ENCODE measurements around the gene EXOC4.

Gene EXOC4

DNA sequence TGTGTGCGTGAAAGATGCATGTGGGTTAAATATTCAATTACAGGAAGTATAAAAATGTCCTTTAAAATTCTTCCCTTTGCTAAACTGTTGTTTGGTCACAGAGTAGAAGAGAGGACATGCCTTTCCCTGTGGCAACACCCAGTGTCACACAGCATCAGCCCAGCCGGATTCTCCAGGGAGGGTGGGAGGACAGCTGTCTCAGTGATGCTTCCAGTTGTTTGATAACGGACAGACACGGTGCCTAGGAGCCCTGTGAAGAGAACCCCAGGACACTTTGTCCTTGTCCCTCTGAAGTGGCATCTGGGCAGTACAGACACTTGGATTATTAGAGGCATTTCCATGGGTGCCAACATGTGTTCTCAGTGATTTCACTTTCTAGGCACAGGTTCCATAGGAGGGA, 567.7 kb downstream of the EXOC4 start:
- no peak for DNase-seq (ENCODE audit: low read depth in 2 of 3, low spot score in 2 of 3)

DNA sequence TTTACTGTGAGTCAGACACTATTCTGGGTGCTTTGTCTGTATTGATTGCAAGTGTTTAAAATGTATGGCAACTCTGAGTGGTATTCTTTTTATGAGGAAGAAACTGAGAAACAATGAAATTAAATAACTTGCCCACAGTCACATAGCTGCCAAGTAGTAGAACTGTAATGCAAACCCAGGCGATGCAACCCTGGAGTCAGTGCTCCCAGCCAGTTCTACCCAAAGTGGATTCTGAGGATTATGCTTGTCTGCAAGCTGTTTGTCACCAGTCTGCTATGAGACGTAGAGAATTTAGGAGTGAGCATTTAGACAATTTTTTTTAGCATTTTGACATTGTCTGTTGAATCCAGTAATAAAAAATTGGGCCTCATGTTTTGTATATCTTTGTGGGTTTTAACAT, 568.3 kb downstream of the EXOC4 start:
- no peak for DNase-seq (ENCODE audit: low read depth in 2 of 3, low spot score in 2 of 3)

DNA sequence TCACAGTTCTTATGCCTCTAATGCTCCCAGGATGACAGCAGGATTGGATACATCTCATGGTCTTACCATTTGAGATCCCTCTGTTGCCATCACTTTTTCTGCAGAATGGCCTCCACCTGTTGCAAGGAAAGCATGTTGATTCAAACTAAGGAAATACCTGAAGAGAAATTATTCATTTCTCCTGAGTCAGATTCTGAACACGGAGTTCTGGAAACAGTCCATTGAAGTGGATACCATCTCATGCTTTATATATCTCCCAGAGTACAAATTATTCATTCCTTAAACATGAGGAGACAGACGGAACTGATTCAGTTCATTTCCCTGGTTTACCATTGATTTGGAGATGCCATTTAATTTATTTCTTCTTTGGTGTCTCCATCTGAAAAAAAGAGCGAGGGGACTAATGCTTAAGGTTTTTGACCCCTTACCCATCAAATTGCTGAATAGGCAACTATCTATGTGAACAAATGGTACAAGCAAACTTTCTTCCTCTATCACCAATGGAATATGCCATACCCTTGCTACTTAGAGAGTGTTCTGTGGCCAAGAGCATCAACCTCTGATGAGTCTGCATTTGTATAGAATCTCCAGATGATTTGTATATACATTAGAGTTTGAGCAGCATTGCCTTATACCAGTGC, 569.2 kb downstream of the EXOC4 start:
- DNase-seq (ENCODE audit: low read depth in 2 of 3, low spot score in 2 of 3) = no peak

DNA sequence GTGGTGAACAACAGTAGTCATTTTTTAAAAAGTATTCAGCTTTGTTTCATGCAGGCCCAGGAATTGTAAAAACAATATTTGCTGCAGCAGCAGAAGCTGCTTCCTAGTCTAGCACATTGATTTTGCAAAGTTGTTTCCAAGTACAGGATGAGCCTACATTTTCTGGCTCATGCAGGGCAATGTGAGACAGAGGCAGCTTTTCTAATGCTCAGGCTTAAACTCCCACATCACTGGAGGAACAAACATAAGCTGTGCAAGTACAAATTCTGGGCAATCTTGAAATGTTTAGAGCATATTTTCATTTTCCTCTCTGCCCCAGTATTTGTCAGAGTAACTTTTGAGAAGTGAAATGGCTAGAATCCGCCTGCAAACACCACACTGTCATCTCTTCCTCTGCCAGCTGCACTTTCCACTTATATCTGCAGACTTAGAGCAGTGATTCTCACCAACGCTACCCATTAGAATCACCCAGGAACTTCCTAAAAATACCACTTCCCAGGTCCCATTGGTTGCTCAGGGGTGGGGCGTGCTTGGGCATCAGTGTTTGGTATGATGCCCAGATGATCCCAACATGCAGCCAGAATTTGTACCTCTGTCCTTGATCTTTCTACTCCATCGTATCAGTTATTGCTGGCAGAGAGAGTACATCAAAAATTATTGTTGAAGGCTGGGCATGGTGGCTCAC, 570.1 kb downstream of the EXOC4 start:
- no peak for DNase-seq (ENCODE audit: low read depth in 2 of 3, low spot score in 2 of 3)

DNA sequence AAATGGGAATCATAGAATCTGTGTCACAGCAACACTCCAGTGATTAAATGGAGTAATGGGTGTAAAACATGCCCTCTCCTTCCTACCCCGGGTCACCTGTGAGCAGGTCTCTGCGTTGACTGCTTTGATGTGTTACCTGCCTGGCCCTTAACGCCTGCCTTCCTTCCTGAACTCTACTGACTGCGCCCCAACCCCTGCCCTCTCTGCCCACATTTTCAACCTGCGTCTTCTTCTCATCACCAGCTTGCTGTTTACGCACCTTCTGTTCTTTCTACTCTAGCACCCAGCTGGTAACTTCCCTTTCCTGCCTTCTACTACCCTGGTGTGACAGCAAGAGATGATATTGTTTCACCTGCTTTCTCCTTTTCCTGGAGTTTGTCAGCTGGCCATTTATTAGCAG, 571.3 kb downstream of the EXOC4 start:
- no peak for DNase-seq (ENCODE audit: low read depth in 2 of 3, low spot score in 2 of 3)

DNA sequence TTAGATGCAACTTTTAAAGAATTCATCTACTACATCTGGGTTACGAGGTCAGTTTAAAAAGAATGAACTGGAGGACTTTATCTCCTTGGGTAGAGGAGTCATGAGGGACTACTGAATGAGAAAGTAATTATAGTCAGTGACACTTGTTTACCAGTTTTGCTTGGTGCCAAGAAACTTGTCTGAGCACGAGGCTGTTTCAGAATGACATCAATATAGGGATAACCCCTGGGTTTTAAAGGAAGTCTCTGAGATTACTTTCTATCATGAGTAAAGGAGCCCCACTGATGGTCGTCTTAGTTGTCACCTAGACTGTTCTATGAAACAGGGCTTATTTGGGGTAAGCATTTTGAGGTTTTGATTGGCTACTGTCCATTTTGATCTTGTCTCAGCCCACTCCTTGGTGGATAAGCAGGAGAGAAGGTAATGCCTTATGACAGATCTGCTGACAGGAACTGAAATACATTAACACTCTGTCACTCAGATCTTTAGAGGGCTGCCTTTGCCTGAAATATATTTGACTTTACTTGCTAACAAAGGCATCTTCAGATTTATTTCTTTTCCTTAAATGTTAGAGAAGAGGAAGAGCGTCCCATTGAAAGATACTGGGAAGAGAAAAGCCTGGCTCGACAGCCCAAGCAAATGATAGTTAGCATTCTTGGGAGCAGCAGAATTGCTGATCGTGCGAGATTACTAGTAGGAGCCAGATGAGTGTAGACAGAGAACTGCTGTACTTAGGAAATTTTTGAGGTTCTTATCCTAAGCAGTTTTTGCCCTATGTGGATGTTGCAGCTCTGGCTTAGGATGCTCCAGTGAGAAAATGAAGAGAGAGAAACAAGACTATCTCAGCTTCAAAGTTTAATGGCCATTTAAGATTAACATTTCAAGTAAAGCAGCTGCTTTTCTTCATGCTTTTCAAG, 575.1 kb downstream of the EXOC4 start:
- no peak for DNase-seq (ENCODE audit: low read depth in 2 of 3, low spot score in 2 of 3)

DNA sequence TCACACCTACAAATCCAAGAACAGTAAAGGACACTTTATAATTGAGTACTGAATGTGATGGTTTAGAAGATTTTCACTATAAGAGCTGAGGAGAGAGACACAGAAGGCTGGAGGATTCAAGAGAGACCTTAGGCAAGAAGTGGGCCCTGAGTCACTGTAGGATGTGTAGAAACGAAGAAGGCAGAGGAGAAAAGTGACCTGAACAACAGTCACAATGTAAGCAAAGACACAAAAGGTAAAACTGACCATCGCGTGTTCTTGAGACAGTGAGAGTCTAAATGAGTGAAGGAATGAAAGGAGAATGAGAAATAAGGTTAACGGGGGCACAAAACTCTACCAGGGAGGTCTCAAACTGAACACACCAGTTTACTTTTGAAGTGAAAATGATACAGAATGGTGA, 576.0 kb downstream of the EXOC4 start:
- DNase-seq (ENCODE audit: low read depth in 2 of 3, low spot score in 2 of 3) = no peak

DNA sequence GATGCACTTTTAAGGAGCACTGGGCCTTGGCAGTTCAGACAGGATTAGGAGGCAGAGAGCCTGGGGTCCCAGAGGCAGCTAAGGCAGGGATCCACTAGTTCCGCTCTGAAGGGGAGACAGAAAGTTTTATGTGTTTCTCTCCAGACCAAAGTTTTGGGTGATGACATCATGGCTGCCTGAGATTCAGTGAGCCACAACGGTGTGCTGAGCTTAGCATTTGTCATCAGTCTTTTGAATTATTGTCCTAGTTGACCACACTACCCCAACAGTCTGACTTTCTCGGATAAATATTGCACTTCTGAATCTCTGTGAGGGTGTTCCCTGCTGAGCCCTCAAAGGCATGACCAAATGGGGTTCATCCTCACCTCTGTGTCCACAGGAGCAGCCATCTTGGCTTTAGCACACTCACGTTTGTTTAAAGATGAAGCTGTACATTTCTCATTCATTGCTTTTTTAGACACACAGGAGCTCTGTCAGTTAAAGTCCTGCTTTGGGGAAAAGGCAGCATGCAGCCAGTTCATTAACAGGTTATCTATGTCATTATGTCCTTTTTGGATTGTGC, 576.5 kb downstream of the EXOC4 start:
- DNase-seq (ENCODE audit: low read depth in 2 of 3, low spot score in 2 of 3) = no peak

DNA sequence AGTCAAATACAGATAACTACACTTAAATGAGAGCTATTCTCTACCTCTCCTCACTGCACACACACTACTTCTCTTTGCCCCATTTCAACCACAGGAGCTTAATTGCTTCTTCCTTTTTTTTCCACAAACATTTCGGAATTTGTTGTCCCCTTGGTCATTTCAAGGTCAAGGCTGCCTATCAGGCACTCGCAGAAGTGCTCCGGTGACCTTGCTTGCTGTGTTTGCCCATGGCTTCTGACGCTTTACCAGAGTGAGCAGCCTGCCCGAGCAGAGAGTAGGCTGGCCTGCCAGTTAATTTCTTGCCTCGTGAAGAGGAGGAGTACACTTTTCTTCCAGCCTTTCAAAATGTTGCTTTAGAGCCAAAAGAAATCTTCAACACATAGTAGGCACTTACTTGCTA, 577.2 kb downstream of the EXOC4 start:
- DNase-seq (ENCODE audit: low read depth in 2 of 3, low spot score in 2 of 3) = no peak

DNA sequence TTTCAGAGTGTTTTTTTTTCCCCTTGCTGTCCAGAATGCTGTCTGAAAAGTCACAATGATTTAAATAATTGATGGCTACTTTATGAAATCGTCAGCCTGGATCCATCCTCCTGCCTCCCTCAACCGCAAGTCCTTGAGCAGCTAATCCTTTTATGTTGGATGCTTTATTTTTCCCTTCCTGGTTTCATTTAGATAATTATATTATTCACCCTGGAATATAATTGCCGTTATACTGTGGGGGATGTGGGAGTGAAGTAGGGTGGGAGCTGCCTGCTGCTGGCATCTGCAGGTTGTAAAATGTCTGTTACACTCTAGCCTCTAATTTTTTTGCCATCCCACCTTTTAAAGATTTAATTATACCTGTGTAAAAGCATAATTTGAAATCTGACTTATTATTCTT, 583.8 kb downstream of the EXOC4 start:
- DNase-seq (ENCODE audit: low read depth in 2 of 3, low spot score in 2 of 3) = no peak

DNA sequence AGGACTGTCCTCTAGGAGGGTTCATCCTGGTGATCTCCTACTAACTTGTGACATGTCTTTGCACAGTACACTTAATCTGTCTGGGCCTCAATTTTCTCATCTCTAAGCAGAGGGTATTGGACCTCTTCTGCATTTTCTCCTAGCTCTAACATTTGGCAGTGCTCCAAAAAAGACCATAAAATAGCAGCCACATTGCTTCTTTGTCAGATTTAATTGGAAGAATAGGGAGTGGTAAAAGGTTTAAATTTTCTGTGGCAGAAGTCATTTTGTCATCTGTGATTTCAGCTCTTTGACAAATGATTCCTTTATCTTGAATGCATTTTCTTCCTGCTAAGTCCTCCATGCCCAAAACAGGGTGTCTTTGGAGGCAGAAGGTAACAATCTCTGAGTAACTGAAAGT, 584.3 kb downstream of the EXOC4 start:
- no peak for DNase-seq (ENCODE audit: low read depth in 2 of 3, low spot score in 2 of 3)

DNA sequence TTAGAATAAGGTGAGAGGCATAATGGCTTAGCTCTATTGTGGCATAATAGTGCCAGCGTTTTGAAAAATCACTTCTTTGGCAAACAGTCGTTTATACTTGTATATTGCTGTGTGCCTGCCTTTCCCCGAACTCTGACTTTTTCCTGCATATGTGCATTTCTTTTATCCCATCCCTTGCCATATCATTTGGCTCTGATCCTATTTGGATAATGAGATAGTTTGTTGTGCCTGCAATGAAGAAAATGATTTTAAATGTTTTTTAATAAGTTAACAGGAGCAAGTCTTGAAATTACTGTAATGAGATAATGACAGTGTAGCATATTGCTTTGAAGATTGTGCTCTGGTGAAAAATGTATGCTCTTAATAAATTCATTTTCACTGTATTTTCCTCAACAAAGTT, 586.2 kb downstream of the EXOC4 start:
- no peak for DNase-seq (ENCODE audit: low read depth in 2 of 3, low spot score in 2 of 3)

DNA sequence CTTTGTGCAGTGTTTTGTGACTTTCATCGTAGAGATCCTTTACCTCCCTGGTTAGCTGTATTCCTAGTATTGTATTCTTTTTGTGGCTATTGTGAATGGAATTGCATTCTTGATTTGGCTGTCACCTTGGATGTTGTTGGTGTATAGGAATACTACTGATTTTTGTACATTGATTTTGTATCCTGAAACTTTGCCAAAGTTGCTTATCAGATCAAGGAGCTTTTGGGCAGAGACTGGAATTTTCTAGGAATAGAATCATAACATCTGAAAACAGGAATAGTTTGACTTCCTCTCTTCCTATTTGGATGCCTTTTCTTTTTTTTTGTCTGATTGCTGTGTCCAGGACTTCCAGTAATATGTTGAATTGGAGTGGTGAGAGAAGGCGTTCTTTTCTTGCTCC, 590.5 kb downstream of the EXOC4 start:
- DNase-seq (ENCODE audit: low read depth in 2 of 3, low spot score in 2 of 3) = no peak

DNA sequence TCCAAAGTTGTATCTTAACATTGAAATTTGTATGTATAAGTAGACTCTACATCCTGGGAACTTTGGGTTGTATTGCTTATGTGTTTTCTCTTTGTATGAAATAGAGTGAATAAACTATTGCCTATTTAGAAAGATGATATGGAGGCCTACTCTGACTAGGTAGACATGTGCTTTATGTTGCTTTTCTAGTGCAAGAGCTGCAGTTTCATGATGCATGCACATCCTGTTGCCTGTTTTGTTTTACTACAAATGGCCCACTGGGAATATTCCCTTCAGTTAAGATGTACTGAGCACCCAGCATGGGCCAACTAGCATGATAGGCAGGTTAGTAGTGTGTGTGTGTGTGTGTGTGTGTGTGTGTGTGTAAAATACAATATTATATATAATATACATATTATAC, 592.1 kb downstream of the EXOC4 start:
- DNase-seq (ENCODE audit: low read depth in 2 of 3, low spot score in 2 of 3) = no peak

DNA sequence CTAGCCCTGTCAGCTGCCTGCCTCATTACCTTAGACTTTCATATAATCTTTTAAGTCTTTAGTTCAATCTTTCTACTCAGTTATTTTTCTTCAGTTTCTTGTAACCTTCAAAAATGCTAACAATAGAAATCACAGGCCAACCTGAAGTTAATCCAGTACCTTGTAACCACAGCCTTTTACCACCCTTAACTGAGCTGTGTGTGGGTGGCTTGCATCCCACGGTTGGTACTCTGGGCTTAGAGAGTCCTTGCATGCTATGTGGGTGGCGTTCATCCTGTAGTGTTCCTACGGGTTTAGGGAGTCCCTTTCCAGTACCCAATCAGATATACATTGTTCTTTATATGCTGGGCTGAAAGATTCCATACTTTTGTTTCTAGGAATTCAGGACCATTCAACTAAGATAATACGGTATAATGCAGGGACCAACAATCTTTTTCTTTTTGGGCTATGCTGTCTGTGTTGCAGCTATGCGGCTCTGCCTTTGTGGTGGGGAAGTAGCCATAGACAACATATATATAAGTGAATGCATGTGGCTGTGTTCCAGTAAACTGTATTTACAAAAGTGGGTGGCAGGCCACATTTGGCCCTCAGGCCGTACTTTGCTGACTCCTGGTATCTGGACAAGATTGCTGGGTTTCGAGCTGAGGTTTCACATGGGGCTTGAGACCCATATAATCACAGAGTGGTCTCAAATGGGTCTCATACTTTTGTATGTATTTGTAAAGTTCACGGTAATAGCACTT, 593.5 kb downstream of the EXOC4 start:
- DNase-seq (ENCODE audit: low read depth in 2 of 3, low spot score in 2 of 3) = no peak

DNA sequence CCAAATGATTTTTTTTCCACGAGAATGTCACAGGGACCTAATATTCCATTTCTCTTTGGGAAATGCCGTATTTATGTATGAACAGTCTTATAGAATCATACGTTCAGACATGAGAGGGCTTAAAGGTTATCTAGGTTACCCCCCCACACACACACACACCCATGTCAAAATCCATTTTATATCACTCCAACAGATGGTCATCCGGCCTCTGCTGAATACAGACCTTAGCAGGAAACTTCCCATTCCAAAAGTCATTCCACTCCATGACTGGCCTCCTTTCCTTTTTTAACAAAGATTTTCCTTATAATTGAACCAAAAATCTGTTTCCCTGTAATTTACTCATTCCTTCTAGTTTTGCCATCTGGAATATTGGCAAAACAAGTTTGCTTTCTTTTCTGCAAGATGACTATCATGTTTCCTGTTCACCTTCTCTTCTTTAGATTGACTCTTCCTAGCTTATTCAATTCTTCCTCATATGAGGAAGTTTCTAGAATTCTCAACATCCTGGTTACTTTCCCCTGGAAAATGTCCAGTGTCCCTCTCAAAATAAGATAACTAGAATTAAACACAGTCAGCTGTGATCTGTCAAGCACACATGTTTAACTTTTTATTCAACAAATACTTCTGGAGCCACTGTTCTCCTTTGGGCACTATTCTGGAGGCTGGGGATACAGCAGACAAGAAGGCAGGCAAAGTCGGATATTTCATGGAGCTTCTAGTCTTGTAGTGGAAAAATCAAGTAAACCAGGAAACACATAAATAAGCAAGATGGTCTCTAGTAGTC, 597.8 kb downstream of the EXOC4 start:
- no peak for DNase-seq (ENCODE audit: low read depth in 2 of 3, low spot score in 2 of 3)

DNA sequence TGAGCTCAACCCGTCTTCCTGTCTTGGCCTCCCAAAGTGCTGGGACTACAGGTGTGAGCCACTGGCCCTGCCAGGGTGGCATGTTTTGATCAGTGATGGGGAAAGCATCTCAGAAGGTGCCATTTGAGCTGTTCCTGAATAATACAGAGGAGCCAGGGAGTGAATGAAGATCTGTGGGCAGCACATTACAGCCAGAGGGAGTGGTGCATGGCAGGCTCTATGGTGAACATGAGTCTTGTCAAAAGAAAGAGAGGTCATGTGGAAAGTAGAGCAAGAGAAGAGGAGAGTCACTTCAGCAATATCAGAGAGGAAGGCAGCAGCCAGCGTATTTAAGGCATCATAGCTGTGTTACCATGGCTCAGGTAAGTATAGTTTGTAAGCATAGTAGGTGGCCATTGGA, 598.5 kb downstream of the EXOC4 start:
- DNase-seq (ENCODE audit: low read depth in 2 of 3, low spot score in 2 of 3) = no peak

DNA sequence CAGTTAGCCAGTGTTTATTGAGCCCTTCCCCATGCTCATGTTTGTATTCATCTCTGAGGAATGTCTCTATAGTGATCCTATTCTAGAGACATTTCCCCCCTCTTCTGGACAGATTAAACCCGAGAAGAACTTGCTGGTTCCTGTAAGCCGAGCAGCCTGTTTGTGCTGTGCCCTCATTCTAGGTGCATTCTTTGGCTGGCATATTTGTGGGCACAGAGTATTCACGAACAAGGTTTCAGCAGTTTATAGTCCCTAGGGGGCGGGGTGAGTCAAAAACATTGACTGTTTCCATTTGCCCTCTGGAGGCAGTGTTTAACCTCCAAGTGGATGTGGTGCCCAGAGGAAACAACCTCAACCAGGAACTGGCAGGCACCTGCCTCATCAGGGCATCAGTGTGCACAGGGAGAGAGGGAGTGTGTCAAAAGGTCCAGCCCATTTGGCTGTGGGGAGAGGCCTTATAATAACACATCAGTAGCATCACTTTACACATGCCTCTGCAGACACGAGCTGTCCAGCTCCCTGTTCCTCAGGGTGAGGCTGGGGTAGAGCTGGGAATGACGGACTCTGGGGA, 600.9 kb downstream of the EXOC4 start:
- no peak for DNase-seq (ENCODE audit: low read depth in 2 of 3, low spot score in 2 of 3)

DNA sequence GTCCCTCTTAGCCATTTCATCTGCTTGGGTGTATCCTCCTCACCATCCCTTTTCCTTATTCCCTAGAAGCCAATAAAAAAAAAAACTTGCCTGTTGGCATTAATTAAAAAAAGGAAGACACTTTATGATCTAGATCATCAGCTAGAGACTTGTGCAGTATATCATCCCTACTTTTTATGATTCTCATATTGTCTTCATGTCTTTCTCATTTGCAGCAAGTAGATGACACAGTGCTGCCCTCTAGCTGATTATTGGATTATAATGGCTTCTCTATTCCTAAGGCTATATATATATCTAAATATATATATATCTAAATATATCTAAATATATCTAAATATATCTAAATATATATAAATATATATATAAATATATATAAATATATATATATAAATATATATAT, 601.9 kb downstream of the EXOC4 start:
- no peak for DNase-seq (ENCODE audit: low read depth in 2 of 3, low spot score in 2 of 3)

All from activated CD8-positive, alpha-beta memory T cell treated with anti-CD3 and anti-CD28 coated beads for 48 hours (primary cell).